Fibroblast of skin of right biceps (primary cell): ENCODE results near the gene IPO7.
"Not testable (repeated sequence)": the region's sequence is repeated elsewhere in the genome, so short reads cannot be mapped to it uniquely, and the experiment has no call there.

ENCODE experiments used
- DNase-seq: peaks from one replicate; pipeline ENCODE4 v3.0.0-alpha.2; 2013

Gene IPO7

GRCh38 chr11:9399466-9399865 is 15.0 kb downstream of the IPO7 start:
- peak; percentile 38 for DNase-seq

- DNase-seq = not testable (repeated sequence)
Observed at GRCh38 chr11:9401884-9402283, 17.4 kb downstream of the IPO7 start.

- DNase-seq = no peak
Observed at GRCh38 chr11:9428706-9429105, 44.3 kb downstream of the IPO7 start.

- DNase-seq = no peak
Observed at GRCh38 chr11:9438611-9439010, 54.2 kb downstream of the IPO7 start.

GRCh38 chr11:9446230-9446629 is 61.8 kb downstream of the IPO7 start:
- no peak for DNase-seq

GRCh38 chr11:9448576-9449352 is 64.3 kb downstream of the IPO7 start:
- DNase-seq = no peak

- peak; percentile 7 for DNase-seq
Observed at GRCh38 chr11:9452023-9452422, 67.6 kb downstream of the IPO7 start.

GRCh38 chr11:9455722-9456121 is 71.3 kb downstream of the IPO7 start:
- DNase-seq = no peak

GRCh38 chr11:9459667-9460321 is 75.3 kb downstream of the IPO7 start:
- peak; percentile 74 for DNase-seq

GRCh38 chr11:9460322-9461062 is 76.0 kb downstream of the IPO7 start, which contains the start of gene ZNF143:
ZNF143 (plus strand) TSS chr11:9461012; CDS start chr11:9471309, 10,297 bp downstream.
- peak; percentile 100 for DNase-seq

- DNase-seq = peak; percentile 96
Observed at GRCh38 chr11:9461063-9461759, 76.8 kb downstream of the IPO7 start.

- DNase-seq = peak; percentile 43
Observed at GRCh38 chr11:9461760-9462134, 77.3 kb downstream of the IPO7 start.

GRCh38 chr11:9462172-9462799 is 77.8 kb downstream of the IPO7 start:
- peak; percentile 46 for DNase-seq

- peak; percentile 37 for DNase-seq
Observed at GRCh38 chr11:9462806-9463537, 78.5 kb downstream of the IPO7 start.

GRCh38 chr11:9470765-9471164 is 86.3 kb downstream of the IPO7 start:
- DNase-seq = no peak

GRCh38 chr11:9473408-9473807 is 89.0 kb downstream of the IPO7 start:
- no peak for DNase-seq

GRCh38 chr11:9479899-9480298 is 95.4 kb downstream of the IPO7 start:
- DNase-seq = no peak

GRCh38 chr11:9489080-9489765 is 104.8 kb downstream of the IPO7 start:
- DNase-seq = peak; percentile 88

GRCh38 chr11:9490376-9490775 is 105.9 kb downstream of the IPO7 start:
- no peak for DNase-seq

GRCh38 chr11:9493492-9493891 is 109.0 kb downstream of the IPO7 start:
- no peak for DNase-seq

- no peak for DNase-seq
Observed at GRCh38 chr11:9494316-9494715, 109.9 kb downstream of the IPO7 start.
